GM19240 (cell line): ENCODE measurements around the gene TDRD3.
A peak's percentile ranks its signal among the peaks of the same experiment; 100 is the strongest.
"Not testable (repeated sequence)": the region's sequence is repeated elsewhere in the genome, so short reads cannot be mapped to it uniquely, and the experiment has no call there.

Experiments
- DNase-seq: peaks from one replicate; pipeline ENCODE4 v3.0.0; 2011; ENCODE audit warnings: low spot score; ENCODE audit not compliant: insufficient read length

The TDRD3 gene

DNA sequence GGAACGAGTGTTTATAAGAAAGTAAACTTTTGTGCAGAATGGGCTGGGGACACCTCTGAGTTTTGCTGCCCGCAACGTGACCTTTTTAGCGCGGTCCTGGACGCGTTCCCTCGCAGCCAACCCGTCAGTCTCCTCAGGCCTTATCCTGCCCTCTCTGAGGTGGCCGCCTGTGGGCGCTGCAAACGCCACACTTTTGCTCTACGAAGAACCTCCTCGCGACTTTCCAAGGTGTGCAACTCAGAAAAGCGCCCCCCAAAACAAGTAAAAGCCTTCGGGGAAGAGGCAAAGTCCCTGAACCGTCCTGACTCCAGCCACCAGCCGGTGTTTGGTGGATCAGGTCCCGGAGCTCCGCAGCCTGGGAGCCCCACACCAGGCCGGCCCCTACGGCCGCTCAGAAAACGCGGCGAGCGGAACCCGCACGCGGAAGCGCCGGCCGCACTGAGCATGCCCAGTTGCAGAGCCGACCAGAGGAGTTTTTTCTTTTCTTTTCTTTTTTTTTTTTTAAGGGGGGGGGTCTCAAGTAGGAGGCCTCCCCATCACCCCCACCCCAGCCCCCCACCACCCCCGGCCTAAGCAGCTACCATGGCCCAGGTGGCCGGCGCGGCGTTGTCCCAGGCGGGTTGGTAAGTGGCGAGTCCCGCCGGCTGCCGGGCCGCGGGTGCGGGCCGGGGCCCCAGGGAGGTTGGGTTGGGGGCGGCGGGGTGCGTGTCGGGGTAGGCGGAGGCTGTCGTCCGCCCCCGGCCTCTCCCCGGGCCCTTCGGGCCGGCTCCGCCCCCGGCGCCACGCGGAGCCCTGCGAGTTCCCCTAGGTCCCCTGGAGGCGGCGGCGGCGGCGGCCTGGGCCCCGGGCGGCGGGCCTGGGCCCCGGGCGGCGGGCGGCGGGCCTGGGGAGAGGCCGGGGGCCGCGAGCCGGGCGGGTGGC is at the start of gene TDRD3:
TDRD3 (plus strand) TSS at position 438 of the 921 bp plus-strand sequence; CDS start at position 583, 145 bp downstream.
- peak; percentile 58 for DNase-seq

DNA sequence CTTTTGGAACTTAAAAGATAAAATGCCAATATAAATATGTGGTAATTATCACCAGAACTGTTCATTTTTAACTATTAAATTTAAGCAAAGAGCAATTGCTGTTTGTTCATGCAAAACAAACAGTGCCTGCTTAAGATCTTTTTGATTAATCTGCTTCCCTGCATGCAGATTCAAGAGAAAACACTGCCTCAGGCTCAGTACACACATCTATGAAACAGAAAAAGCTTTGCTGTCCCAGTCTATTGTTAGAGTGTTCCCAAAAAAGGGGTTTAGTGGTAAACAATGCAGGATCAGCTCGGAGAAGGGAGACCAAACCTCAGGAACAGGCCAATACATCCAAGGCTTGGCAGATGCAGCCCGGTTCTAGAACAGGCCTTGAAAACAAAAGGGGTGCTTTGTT is 49.3 kb upstream of the TDRD3 start:
- DNase-seq: no peak

DNA sequence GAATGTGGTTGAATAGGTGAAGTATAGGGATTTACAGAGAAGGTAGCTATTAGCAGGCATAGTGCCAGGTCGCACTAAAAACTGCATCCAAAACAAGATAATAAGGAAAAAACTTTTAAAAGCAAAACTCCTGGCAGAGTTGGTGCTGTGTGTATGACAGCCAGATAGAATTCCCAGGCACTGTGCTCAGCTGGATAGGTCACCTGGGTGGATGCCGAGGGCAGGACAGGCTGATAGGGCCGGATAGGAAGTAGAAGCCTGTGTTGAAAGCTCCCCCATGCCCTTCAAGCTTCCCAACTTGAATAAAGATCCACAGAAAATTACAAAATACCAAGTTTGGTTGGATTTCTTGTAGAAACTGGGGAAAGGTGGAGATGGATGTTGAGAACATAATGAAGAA is 48.9 kb upstream of the TDRD3 start:
- no peak for DNase-seq

DNA sequence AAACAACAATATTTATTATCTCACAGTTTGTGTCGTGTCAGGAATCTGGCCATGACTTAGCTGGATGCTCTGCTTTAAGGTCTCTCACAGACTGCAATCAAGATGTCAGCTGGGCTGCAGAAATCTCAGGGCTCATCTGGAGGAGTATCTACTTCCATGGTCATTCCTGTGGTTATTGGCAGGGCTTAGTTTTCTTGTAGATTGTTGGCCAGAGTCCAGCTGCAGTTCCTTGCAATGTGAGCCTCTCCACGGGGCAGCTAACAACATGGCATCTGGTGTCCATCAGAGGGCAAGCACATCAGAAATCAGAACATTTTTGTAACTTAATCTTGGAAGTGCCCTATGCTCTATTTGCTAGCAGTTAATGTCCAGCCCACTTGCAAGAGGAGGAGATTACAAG is 45.7 kb upstream of the TDRD3 start:
- DNase-seq: no peak

DNA sequence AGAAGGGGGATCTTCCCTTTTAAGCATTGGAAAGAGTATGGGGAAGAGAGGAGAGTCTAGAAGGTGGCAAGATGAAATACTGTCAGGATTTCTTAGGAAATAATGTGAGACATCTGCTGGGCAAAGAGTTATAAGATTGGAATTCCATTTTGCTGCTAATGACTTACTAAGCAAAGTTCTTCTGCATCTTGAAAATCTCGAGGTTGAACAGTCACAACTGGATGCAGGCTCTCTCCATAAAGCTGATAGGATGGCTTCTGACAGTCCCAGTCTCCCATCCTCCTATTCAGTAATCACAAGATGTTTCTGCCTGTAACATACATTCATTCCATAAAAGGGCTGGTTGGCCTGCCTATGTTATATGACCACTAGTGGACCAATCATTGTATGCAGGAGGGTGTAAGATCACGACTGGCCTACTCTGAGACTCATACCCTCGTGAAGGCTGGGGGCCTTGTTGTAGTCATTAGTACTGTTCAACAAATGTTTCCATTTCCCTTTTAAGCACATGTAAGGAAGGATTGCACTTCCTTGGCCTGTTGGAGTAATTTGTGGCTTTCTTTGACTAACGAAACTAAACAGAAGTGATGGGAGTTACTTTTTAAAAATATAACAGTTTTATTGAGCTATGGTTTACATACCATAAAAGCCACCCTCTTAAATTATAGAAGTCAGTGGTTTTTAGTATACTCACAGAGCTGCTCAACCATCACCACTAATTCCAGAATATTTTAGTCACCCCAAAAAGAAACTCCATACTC is 45.0 kb upstream of the TDRD3 start:
- no peak for DNase-seq

DNA sequence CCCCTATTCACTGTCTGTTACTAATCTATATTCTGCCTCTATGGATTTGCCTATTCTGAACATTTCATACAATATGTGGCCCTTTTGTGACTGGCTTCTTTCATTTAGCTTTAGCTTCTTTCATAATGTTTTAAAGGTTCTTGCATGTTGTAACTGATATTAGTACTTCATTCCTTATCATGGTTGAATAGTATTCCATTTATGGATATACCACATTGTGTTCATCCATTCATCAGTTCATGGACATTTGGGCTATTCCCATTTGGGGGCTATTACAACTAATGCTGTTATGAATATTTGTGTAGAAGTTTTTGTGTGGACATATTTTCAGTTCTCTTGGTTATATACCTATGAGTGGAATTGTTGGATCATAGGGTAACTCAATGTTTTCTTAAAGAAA is 44.4 kb upstream of the TDRD3 start:
- no peak for DNase-seq

DNA sequence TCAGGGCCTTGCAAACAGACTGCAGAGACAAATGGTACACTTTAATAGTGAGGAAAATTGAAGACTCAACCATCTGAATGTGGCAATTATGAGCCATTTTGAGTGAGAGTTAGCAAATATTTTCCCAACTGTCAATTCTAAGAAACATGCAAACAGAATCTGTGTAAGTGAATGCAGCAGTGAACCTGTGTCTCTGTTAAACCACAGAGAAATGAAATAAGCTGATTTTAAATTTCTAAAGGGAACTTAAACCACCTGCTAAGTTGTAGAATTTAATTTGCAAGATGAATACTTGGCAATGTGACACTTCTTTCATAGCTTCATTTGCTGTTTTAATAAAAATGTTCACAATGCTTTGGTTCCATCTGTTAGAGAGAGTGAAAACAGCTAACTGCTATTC is 42.0 kb upstream of the TDRD3 start:
- DNase-seq: no peak

DNA sequence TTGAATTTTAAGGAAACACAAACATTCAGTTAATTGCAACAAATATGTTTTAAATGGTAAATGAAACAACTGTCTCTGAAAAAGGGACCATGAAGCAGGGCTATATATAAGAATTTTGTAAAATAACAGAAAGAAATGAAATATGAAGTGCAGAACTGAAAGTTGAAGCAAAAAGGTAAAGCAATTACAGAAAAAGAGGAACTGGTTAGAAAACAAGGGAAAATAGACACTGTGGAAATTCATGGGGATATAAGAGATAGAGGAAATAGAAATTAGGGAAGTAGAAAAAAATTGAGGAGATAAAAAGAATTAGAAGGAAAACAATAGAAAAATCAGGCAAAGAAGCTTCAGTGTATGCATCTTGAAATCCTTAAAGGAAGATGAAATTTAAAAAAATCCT is 40.0 kb upstream of the TDRD3 start:
- no peak for DNase-seq

DNA sequence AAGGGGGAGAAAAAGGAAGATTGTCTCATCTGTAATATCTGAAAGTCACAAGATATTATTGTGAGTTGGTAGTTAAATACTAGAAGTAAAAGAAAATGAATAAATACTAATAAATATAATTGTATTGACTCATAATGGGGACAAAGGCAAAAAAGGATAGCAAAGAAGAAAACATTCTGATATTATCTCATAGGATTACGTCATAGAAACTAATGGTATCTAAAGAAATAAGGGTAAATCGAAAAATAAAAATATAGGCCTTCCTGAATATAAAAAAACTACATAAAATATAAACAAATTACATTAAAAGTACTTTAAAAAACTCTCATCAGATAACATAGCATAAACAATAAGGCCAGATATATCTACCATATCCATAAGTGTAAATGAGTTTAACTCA is 38.6 kb upstream of the TDRD3 start:
- DNase-seq: no peak

DNA sequence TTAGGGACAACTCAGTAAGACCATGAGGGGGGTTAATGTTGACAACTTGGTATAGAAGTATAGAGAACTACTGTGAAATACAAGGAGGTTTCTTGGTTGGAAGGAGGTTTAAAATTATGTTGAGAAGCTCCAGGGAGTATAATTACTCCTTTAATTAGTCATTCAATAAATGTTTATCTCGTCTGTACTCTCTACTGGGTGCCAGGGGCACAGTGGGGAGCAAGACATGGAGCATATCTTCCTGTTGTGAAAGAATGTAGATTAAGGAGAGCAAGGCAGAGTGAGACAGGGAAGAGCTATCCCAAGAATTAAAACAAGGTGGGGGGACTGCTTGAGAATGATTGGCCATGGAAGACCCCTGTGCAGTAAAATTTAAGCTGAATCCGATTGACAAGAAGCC is 33.7 kb upstream of the TDRD3 start:
- DNase-seq: no peak

DNA sequence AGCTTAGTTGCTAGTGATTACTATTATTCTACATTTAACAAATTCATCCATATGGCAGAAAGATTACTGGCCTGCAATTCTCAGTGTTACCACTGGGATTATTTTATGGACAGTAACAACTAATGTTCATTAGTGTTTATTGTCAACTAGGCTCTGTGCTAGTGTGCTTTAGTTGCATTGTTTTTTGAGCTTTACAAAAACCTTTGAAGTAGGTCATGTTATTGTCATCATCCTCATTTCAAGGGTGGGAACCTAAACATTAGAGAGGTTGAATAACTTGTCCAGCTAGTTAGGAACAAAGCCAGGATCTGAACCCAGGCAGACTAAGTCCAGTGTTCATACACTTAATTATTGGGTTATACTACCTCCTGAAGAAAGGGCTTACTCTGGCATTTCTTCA is 27.8 kb upstream of the TDRD3 start:
- no peak for DNase-seq

DNA sequence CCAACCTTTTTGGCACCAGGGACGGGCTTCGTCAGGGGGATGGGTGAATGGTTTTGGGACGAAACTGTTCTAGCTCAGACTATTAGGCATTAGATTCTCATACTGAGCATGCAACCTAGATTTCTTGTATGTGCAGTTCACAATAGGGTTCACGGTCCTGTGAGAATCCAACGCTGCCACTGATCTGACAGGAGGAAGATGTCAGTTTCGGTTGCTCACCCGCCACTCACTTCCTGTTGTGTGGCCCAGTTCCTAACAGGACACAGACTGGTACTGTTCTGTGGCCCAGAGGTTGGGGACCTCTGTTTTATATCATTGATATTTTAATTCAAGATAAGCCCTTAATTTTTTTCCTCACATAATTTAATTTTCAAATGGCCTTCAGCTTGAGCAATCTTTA is 26.7 kb upstream of the TDRD3 start:
- no peak for DNase-seq

DNA sequence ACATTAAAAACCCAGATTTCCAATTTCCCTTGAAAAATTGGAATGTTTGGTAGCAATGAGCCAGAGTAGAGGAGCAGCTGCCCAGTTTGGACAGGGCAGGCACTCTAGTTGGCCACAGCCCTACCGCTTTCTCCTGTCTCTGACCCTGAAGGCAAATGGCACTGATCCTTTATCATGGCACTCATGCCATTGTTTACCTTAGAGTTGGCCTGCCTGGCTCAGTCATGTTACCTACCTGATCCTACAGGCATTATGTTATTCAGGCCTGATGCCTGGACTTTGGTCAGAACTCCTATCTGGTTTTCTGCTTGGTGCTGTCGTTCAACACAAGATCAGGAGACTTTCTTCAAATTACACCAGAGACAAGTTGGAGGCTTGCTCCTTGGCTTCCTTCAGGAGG is 24.9 kb upstream of the TDRD3 start:
- no peak for DNase-seq

DNA sequence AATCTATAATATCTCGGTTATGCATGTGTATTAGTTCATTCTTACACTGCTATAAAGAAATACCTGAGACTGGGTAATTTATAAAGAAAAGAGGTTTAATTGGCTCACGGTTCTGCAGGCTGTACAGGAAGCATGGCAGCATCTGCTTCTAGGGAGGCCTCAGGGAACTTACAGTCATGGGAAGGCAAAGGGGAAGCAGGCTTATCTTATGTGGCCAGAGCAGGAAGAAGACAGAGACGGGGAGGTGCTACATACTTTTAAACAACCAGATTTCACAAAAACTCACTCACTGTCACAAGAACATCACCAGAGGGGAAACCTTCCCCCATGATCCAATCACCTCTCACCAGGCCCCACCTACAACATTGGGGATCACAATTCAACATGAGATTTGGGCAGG is 17.7 kb upstream of the TDRD3 start:
- not testable (repeated sequence) for DNase-seq

DNA sequence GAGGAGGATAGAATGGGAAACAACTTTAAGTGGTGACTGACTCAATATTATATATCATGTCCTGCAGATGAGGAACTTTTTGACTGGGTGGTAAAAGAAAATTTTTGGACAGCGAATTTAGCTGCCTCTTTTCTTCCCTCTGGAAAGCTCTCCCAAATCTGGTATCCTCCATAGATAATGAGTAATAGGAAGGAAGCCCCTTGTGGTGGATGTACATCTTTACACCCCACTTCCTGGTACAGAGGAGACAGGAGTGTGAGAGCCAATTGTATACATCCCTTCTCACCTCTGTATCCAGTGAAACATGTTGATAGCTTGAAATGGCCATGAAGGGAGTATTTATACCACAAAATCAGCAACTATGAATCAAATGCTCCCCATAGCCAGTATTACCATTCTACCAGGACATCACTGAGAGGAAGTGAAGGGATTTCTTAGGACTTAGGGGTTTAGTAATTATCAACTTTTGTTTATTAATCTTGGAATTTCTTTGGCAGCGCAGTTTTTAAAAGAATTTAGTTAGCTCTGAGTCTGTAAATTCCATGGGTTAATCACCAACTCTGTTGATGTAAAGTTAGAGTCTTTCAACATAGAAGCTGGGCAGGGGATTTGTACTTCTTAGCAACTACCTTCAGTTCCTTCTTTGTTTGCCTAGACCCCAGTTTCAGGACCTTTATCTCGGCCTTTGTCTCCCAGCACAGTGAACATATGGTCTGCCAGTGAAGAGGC is 17.0 kb upstream of the TDRD3 start:
- DNase-seq: no peak

DNA sequence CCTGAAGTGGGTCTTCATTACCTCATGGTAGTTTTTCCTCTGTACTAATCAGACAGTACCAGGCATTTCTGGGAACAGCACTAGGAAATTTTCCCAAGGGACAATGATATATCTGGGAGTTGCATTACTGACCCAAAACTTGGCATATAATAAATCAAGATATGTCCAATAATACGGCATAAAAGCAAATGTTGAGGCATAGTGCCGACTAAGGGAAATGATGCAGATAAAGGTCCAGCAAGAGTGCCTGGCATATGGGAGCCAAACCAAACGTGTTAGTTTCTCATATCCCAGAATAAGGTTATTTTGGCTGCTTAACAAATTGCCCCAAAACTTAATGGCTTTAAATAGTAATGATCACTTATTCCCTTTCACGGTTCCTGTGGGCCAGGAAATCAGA is 12.1 kb upstream of the TDRD3 start:
- DNase-seq: no peak

DNA sequence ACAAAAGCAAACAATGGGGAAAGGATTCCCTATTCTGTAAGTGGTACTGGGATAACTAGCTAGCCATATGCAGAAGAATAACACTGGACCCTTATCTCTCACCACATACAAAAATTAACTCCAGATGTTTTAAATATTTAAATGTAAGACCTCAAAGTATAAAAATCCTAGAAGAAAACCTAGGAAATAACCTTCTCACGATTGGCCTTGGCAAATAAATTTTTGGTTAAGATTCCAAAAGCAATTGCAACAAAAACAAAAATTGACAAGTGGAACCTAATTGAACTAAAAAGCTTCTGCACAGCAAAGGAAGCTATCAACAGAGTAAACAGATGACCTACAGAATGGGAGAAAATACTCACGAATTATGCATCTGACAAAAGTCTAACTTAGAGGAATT is 10.8 kb upstream of the TDRD3 start:
- DNase-seq: no peak

DNA sequence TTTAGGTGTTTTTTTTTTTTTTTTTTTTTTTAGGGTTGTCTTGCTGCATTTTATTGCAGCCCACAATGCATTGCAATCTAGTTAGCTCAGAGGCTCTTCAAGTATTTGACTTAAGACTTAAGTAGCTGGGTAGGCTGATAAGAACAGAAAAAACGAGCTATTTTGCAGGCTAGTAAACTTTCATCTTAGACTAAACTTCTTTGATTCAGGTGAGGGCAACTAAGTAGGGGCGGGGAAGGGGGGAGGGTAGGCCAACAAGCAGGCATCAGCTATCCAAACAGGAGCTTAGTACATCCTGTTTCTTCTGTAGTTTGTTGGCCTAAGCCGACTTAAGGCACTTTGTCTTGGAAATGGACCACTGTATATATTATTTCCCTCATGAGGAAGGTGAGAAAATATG is 4.9 kb upstream of the TDRD3 start:
- no peak for DNase-seq

DNA sequence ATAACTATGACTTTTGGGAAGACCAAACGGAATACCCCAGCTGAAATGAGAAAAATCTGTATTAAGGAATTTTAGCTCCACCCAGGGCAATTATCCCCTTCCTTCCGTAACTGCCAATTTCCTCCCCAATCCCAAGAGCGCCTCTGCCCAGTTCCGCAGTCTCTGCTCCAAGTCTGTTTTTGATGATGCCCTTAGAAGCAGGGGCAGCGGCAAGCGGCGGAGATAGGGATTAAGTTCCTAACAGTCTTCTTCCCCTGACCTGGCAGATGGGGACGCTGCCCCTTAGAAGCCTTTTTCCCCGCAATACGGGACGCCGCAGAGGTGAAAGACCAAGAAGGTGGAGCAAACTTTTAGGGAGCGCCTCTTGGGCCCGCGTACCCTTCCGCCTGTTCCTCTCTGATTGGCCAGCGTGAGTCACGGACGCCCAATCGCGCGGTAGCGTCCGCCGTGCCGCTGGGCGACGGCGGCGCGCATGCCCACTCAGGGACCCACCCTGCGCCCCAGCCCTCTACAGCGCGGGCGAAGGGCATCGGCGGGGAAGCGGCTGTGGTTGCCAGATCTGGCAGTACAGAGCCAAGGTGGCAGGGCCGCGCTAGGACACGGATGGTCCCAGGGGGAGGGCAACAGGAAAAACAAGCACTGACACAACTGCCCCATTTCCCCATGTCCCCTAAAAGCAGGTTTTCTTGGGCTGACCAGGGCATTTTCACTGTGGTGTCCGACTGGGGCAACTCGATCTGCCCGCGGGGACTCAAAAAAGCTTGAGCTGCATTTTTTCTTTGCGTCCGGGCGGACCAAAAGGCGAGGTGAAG is 843 bp upstream of the TDRD3 start:
- DNase-seq: peak; percentile 76

DNA sequence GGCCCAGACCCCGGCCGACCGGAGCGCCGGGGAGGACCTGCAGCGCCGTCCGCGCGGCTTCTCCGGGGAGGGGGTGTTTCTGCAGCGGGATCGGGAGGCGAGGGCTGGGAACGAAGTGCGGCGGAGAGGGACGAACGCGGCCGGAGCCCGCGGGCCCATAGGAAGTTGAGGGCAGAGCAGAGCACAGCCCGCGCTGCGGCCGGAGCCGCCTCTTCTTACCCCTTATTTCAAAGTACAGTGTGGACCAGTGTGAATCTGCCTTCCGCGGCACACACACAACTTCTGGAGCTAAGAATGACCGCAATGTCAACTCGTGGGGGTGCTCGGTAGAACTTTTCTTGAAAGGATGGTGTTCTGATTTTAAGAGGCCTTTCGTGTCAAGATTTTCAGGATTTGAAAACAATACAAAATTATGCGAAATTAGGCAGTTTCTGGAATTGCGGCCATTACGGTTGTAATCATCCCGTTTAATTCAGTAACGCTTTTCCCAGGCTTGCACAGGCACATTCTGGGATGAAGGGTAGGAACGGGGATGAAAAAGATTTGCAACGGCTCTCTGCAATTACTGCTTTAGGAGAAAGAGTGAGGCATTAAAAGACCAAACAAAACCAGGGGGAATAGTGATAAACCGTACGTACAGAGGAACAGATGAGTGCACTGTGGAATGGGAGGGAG is 821 bp downstream of the TDRD3 start:
- DNase-seq: peak; percentile 11
